HepG2 (cell line): Measurements from ENCODE around the gene ADAMTS12. TPM values are rescaled to one million over a fixed set of nuclear protein-coding genes. Genes with fewer than 3 reads are reported as not detected.

Experiments used
- ATAC-seq: fragments of 200-7000 bp; cut with Tn5 transposase; 3 replicates; pipeline ENCODE4 v1.9.1; 2020; ENCODE audit warnings: mild to moderate bottlenecking, moderate library complexity
- BruUV-seq: library from RNA; stranded (reverse); fragments of 400-500 nt; replicated peaks from 2 replicates; lab custom pipeline; 2021; lab: Mats Ljungman, UMichigan
- CTCF ChIA-PET: fragments of 300-600 bp; formaldehyde crosslinking; extraction: SDS; loops from one replicate; lab custom pipeline; 2021; ENCODE audit warnings: low total read pairs, inconsistent platforms, low intra/inter-chr PET ratio; lab: Yijun Ruan, JAX
- POLR2A ChIA-PET: fragments of 350-600 bp; sonication (Branson Sonifier 250); formaldehyde crosslinking; loops from one replicate; lab custom pipeline; 2020; ENCODE audit warnings: antibody characterized with exemption, inconsistent platforms; lab: Yijun Ruan, JAX
- DNase-seq: peaks from one replicate; pipeline ENCODE4 v3.0.0-alpha.2; 2015; ENCODE audit warnings: low spot score
- FAIRE-seq: peaks from 3 replicates; lab custom pipeline; 2011; peaks lifted over from hg19 to GRCh38; lab: Jason Lieb, UNC
- H2AFZ ChIP-seq: one replicate; pipeline ENCODE4 v1.6.1; 2011; ENCODE audit warnings: low read length, inconsistent platforms
- H3K27ac ChIP-seq: fragments of 300-600 bp; 3 replicates; pipeline ENCODE4 v1.8.0; 2011; ENCODE audit warnings: mixed run types, mild to moderate bottlenecking, mixed read lengths, low read length, inconsistent platforms; ENCODE audit not compliant: insufficient read depth; ENCODE audit errors: extremely low read length
- H3K27me3 ChIP-seq, 2 experiments: fragments of 200-600 bp in 1 of 2; 2 replicates in 1 of 2; 3 replicates in 1 of 2; pipeline versions ENCODE4 v1.6.0 to v1.8.0; 2011; ENCODE audit warnings: low read length in 2 of 2, mild to moderate bottlenecking in 2 of 2, moderate library complexity in 2 of 2, inconsistent platforms in 1 of 2; ENCODE audit not compliant: insufficient read depth in 2 of 2, control insufficient read depth in 1 of 2
- H3K36me3 ChIP-seq, 2 experiments: fragments of 200-600 bp in 1 of 2; replicated peaks in 1 of 2; 2 replicates in 1 of 2; 3 replicates in 1 of 2; pipeline versions ENCODE4 v1.5.1 to v1.8.0; 2011; ENCODE audit warnings: low read length in 2 of 2, inconsistent platforms in 1 of 2; ENCODE audit not compliant: insufficient read depth in 2 of 2, control insufficient read depth in 1 of 2
- H3K4me1 ChIP-seq: 2 replicates; pipeline ENCODE4 v1.5.1; 2012; ENCODE audit warnings: low read length, inconsistent platforms; ENCODE audit not compliant: insufficient read depth
- H3K4me2 ChIP-seq: 2 replicates; pipeline ENCODE4 v1.6.0; 2011; ENCODE audit warnings: low read depth, low read length, inconsistent platforms
- H3K4me3 ChIP-seq, 3 experiments: fragments of 200-600 bp in 1 of 3; sonication (generic), shearing (Covaris generic) in 1 of 3; replicated peaks in 1 of 3; 2 replicates each; pipeline ENCODE4 v1.5.1; 2011 to 2016; ENCODE audit warnings: low read length in 3 of 3, inconsistent platforms in 2 of 3, low read depth in 2 of 3, mild to moderate bottlenecking in 2 of 3, control low read depth in 1 of 3, mixed read lengths in 1 of 3; ENCODE audit not compliant: insufficient read depth in 1 of 3
- H3K79me2 ChIP-seq: one replicate; pipeline ENCODE4 v1.6.1; 2011; ENCODE audit warnings: low read length, inconsistent platforms; ENCODE audit not compliant: insufficient read depth
- H3K9ac ChIP-seq: 2 replicates; pipeline ENCODE4 v1.6.0; 2011; ENCODE audit warnings: mild to moderate bottlenecking, low read depth, low read length, inconsistent platforms; ENCODE audit not compliant: insufficient read depth
- H3K9me3 ChIP-seq: 2 replicates; pipeline ENCODE4 v1.5.1; 2012; ENCODE audit warnings: mild to moderate bottlenecking, low read length
- H4K20me1 ChIP-seq: 2 replicates; pipeline ENCODE4 v1.6.0; 2011; ENCODE audit warnings: inconsistent platforms, mild to moderate bottlenecking, low read length, moderate library complexity; ENCODE audit not compliant: insufficient read depth
- CREBL2 ChIP-seq: sonication (generic); formaldehyde crosslinking; IDR thresholded peaks from 2 replicates; pipeline ENCODE4 v1.8.1; 2023; ENCODE audit warnings: missing genetic modification reagents, mild to moderate bottlenecking, borderline replicate concordance
- DRAP1 ChIP-seq: IDR thresholded peaks from 2 replicates; pipeline ENCODE4 v1.6.1; 2016; ENCODE audit warnings: missing genetic modification reagents, missing compliant biosample characterization
- HNF4G ChIP-seq, 2 experiments: sonication (generic) in 1 of 2; formaldehyde crosslinking in 1 of 2; IDR thresholded peaks; 2 replicates each; pipeline versions ENCODE4 v1.4.0 to v1.6.1; 2011 to 2020; ENCODE audit warnings: borderline replicate concordance in 2 of 2, low read depth in 2 of 2, mild to moderate bottlenecking in 2 of 2, low read length in 1 of 2, missing genetic modification reagents in 1 of 2, moderate library complexity in 1 of 2
- IRX3 ChIP-seq: sonication (generic); formaldehyde crosslinking; IDR thresholded peaks from 2 replicates; pipeline ENCODE4 v1.8.1; 2023; ENCODE audit warnings: mild to moderate bottlenecking, low read depth, missing genetic modification reagents, borderline replicate concordance
- NFE2 ChIP-seq: sonication (generic); formaldehyde crosslinking; IDR thresholded peaks from 2 replicates; pipeline ENCODE4 v1.4.0; 2020; ENCODE audit warnings: missing genetic modification reagents
- RNF2 ChIP-seq: fragments of 450-650 bp; conservative IDR thresholded peaks from 2 replicates; pipeline ENCODE4 v1.6.1; 2016; ENCODE audit warnings: low read depth
- SNAPC2 ChIP-seq: sonication (generic); formaldehyde crosslinking; IDR thresholded peaks from 2 replicates; pipeline ENCODE4 v1.8.1; 2022; ENCODE audit warnings: mild to moderate bottlenecking, missing genetic modification reagents
- TBP ChIP-seq: sonication (generic); formaldehyde crosslinking; IDR thresholded peaks from 2 replicates; pipeline ENCODE4 v1.5.0; 2020; ENCODE audit warnings: missing genetic modification reagents
- THAP9 ChIP-seq: sonication (generic); formaldehyde crosslinking; IDR thresholded peaks from 2 replicates; pipeline ENCODE4; 2020; ENCODE audit warnings: missing genetic modification reagents, mild to moderate bottlenecking, borderline replicate concordance
- YEATS4 ChIP-seq: sonication (generic); formaldehyde crosslinking; IDR thresholded peaks from 2 replicates; pipeline ENCODE4 v1.4.0; 2020; ENCODE audit warnings: missing genetic modification reagents, borderline replicate concordance
- ZKSCAN8 ChIP-seq: IDR thresholded peaks from 2 replicates; pipeline ENCODE4 v1.6.1; 2016; ENCODE audit warnings: borderline replicate concordance, missing genetic modification reagents, missing compliant biosample characterization
- ZNF609 ChIP-seq: sonication (generic); formaldehyde crosslinking; IDR thresholded peaks from 2 replicates; pipeline ENCODE4 v1.4.0; 2020; ENCODE audit warnings: mild to moderate bottlenecking, missing genetic modification reagents, borderline replicate concordance
- ZNF674 ChIP-seq: sonication (generic); formaldehyde crosslinking; IDR thresholded peaks from 2 replicates; pipeline ENCODE4 v1.5.0; 2020; ENCODE audit warnings: low read depth, mild to moderate bottlenecking, missing genetic modification reagents
- ZNF720 ChIP-seq: sonication (generic); formaldehyde crosslinking; IDR thresholded peaks from 2 replicates; pipeline ENCODE4 v1.4.0; 2020; ENCODE audit warnings: missing genetic modification reagents
- ZNF746 ChIP-seq: sonication (generic); formaldehyde crosslinking; IDR thresholded peaks from 2 replicates; pipeline ENCODE4 v1.8.0; 2022; ENCODE audit warnings: mild to moderate bottlenecking, missing genetic modification reagents
- ZNF780A ChIP-seq: sonication (generic); formaldehyde crosslinking; IDR thresholded peaks from 2 replicates; pipeline ENCODE4 v1.8.0; 2022; ENCODE audit warnings: mild to moderate bottlenecking, missing genetic modification reagents, moderate library complexity
- WGBS: methylation state at CpG from one replicate; pipeline ENCODE4 v1.1.6; 2017; ENCODE audit warnings: low lambda C conversion rate; 5-methylcytosine and 5-hydroxymethylcytosine counted together
- in situ Hi-C: cut with HindIII; loops from 2 replicates; pipeline ENCODE4 v1.10.0; 2017; ENCODE audit warnings: low pct_unique_long_range_greater_than_20kb; ENCODE audit not compliant: extremely low pct_ligation_motif_present
- intact Hi-C: fragments of 100-400 bp; cut with micrococcal nuclease; formaldehyde crosslinking; loops from one replicate; pipeline ENCODE4 v1.10.0; 2022; ENCODE audit not compliant: unreplicated experiment
- polyA plus RNA-seq, 8 experiments: library from polyadenylated mRNA; depleted of rRNA in 3 of 8; stranded (reverse) in 7 of 8; unstranded in 1 of 8; fragments of >200 nt; fragmentation: Illumina TruSeq in 4 of 8; extraction: Trizol in 4 of 8; gene quantifications; 2 replicates each; pipeline versions ENCODE4 v1.2.1 to v1.2.3, GENCODE V29; 2011 to 2016; ENCODE audit warnings: low read depth in 4 of 8, missing spikeins in 1 of 8, mixed read lengths in 1 of 8; ENCODE audit not compliant: insufficient read depth in 1 of 8
- total RNA-seq, 5 experiments: library from RNA; depleted of rRNA; stranded (reverse); fragments of >200 nt; fragmentation: Illumina TruSeq; extraction: Trizol; gene quantifications; 2 replicates each; pipeline ENCODE4 v1.2.3, GENCODE V29; 2016; ENCODE audit warnings: low read depth in 1 of 5

Gene ADAMTS12
- total and polyA plus RNA-seq, 2 of the 13 experiments (the other 11 are each of a cell fraction or from before 2014, with no cell fraction given) = 0.03 TPM; not detected in 1

- TF ChIP-seq TBP (no peak), ZNF674 (no peak), ZNF720 (CRISPR knock-in tag) (no peak), HNF4G (IDR thresholded peaks at IDR 0.05; ENCODE audit: borderline replicate concordance, low read depth, low read length) (no peak), HNF4G (CRISPR knock-in tag; IDR thresholded peaks at IDR 0.05; ENCODE audit: borderline replicate concordance, low read depth) (no peak), THAP9 (CRISPR knock-in tag) (no peak), YEATS4 (CRISPR knock-in tag) (no peak), ZKSCAN8 (no peak)
Observed at GRCh38 chr5:33843579-33843978, 48.2 kb downstream of the ADAMTS12 start (continued).

GRCh38 chr5:33842456-33842855, 49.3 kb downstream of the ADAMTS12 start:
- in situ Hi-C loops (no loop called here), intact Hi-C loops (no loop called here)
- DNase-seq = no peak
- no peaks in the 10 kb centered on the region for H3K79me2 ChIP-seq
- WGBS = 16% methylated on average over 2 of the region's 2 CpGs
- H2AFZ ChIP-seq = no peak overlapping the region
- H3K9ac ChIP-seq = no peak overlapping the region
- H3K36me3 ChIP-seq = no peaks in the 10 kb centered on the region
- no peaks in the 10 kb centered on the region for H3K9me3 ChIP-seq
- no peaks in the 10 kb centered on the region for H4K20me1 ChIP-seq
- no peak overlapping the region for H3K4me2 ChIP-seq
- no peak overlapping the region for H3K4me3 ChIP-seq
- H3K27ac ChIP-seq = no peak overlapping the region
- no peak for FAIRE-seq
- no TSS peak for BruUV-seq
- no peaks in the 10 kb centered on the region; a peak in 1 of 5 replicates for H3K27me3 ChIP-seq
- no peak for ATAC-seq
- ChIA-PET CTCF (no interaction called here), POLR2A (no interaction called here)
- no peaks in the 10 kb centered on the region for H3K4me1 ChIP-seq
- TF ChIP-seq ZNF609 = no peak
- TF ChIP-seq NFE2 (CRISPR knock-in tag) = no peak
- no peak for TF ChIP-seq CREBL2 (CRISPR knock-in tag)
- no peak for TF ChIP-seq SNAPC2 (CRISPR knock-in tag)
- TF ChIP-seq ZNF746 (CRISPR knock-in tag) = no peak
- no peak for TF ChIP-seq ZNF780A (CRISPR knock-in tag)
- no peak for TF ChIP-seq DRAP1 (CRISPR knock-in tag)
- no peak for TF ChIP-seq IRX3 (CRISPR knock-in tag)
- TF ChIP-seq RNF2 = no peak
